Heart left ventricle (tissue), 16 donors: ENCODE results near the gene CELSR3. TPM values are rescaled to one million over a fixed set of nuclear protein-coding genes. Genes with fewer than 3 reads are reported as not detected.

Experiments
- ATAC-seq, 4 donors: fragments of 200-7000 bp; cut with Tn5 transposase; one replicate each; pipeline ENCODE4 v1.9.1; 2020 to 2022; ENCODE audit warnings: moderate library complexity in 4 of 4, mild to moderate bottlenecking in 3 of 4, moderate number of reproducible peaks in 1 of 4
- DNase-seq, 5 donors: peaks; one replicate each; pipeline ENCODE4 v3.0.0-alpha.2; 2020
- H3K27ac ChIP-seq, 12 donors: fragments of 200-600 bp; sonication (generic) in 4 of 12; one replicate each; pipeline versions ENCODE4 v1.5.0 to v1.8.0; 2016 to 2022; ENCODE audit warnings: mild to moderate bottlenecking in 2 of 12
- H3K27me3 ChIP-seq, 9 donors: fragments of 200-600 bp; sonication (generic) in 2 of 9; one replicate each; pipeline versions ENCODE4 v1.5.1 to v1.8.0; 2016 to 2022; ENCODE audit warnings: mild to moderate bottlenecking in 3 of 9
- H3K36me3 ChIP-seq, 9 donors: fragments of 200-600 bp; sonication (generic) in 2 of 9; one replicate each; pipeline versions ENCODE4 v1.5.0 to v1.8.0; 2018 to 2022; ENCODE audit warnings: mild to moderate bottlenecking in 2 of 9
- H3K4me1 ChIP-seq, 12 donors: fragments of 200-600 bp; sonication (generic) in 4 of 12; one replicate each; pipeline versions ENCODE4 v1.5.0 to v1.8.0; 2016 to 2022; ENCODE audit warnings: mild to moderate bottlenecking in 3 of 12
- H3K4me3 ChIP-seq, 12 donors: fragments of 200-600 bp; sonication (generic) in 4 of 12; one replicate each; pipeline versions ENCODE4 v1.5.0 to v1.8.0; 2017 to 2022; ENCODE audit warnings: mild to moderate bottlenecking in 9 of 12, moderate library complexity in 4 of 12
- H3K9me3 ChIP-seq, 12 donors: fragments of 200-600 bp; sonication (generic) in 4 of 12; one replicate each; pipeline versions ENCODE4 v1.5.0 to v1.8.0; 2016 to 2022; ENCODE audit warnings: mild to moderate bottlenecking in 1 of 12
- POLR2A ChIP-seq, 2 donors: fragments of 450-650 bp; IDR thresholded peaks; one replicate each; pipeline ENCODE4 v1.6.1; 2017; ENCODE audit warnings: antibody characterized with exemption in 2 of 2, mild to moderate bottlenecking in 2 of 2, moderate library complexity in 2 of 2
- WGBS, 4 donors: extraction: QIAGEN DNeasy Blood & Tissue Kit in 2 of 4; methylation state at CpG; one replicate each; pipeline versions ENCODE4 v1.1.5 to v1.1.7; 2013 to 2018; 5-methylcytosine and 5-hydroxymethylcytosine counted together
- intact Hi-C, 10 donors: fragments of 100-400 bp; cut with DNase I; formaldehyde crosslinking; loops; one replicate each; pipeline versions ENCODE4 v1.11.1 to v1.14.2; 2022
- polyA plus RNA-seq, 2 donors: library from polyadenylated mRNA; stranded (reverse); fragments of 200-250 nt; gene quantifications; one replicate each; pipeline ENCODE4 v1.2.3, GENCODE V29; 2013
- total RNA-seq, 9 donors: library from RNA; depleted of rRNA in 2 of 9; stranded (reverse); fragments of >200 nt in 2 of 9; fragmentation: NEBNext Ultra II Directional in 3 of 9; extraction: Animal tissue kit (Norgen Biotek cat#: 25700) in 3 of 9; gene quantifications; one replicate each; pipeline versions ENCODE4 v1.1.0 to v1.2.4, GENCODE V29; 2016 to 2023
- TF ChIP-seq, protein P1 (sequence below), 12 donors: fragments of 200-600 bp; sonication (generic) in 4 of 12; IDR thresholded peaks; one replicate each; pipeline versions ENCODE4 v1.5.0 to v1.8.0; 2018 to 2022; ENCODE audit warnings: antibody characterized with exemption in 12 of 12, mild to moderate bottlenecking in 5 of 12
- donor health status: ischemic (EF 13 %, LVEDD 7.1; RV severe dilation, severe dysfunction).
- donor health status: healthy with polysubstance abuse.
- donor health status: DM: no; HTN: yes; CAD: no.
- donor health status: DM: no; HTN: no; CAD: no.
- donor health status: ischemic (EF 25% LVEDD 6.9; RV normal size, moderate dysfunction).
- donor health status: ischemic (EF 25% LVEDD 5.7; RV mildly dilated, moderate dysfunction).
- donor health status: healthy.
- donor health status: DM: yes; HTN: yes; CAD: no.
- donor health status: ischemic (EF 35%, LVEDD 5.7; RV mildly dilated, moderate dysfunction).
- donor health status: nonischemic (EF 11% LVEDD 7.7; RV severe dilation, severe dysfunction).
- donor health status: DM: yes; HTN: yes; CAD: no.
- donor health status: PGD.
- donor health status: ischemic (EF 29% LVEDD 5.4; RV normal size, mild dysfunction).
- donor health status: nonischemic (EF 23%, LVEDD 6.1; RV moderate dilation, normal function).

Gene CELSR3
- total and polyA plus RNA-seq, 11 donors, result 0.10 to 0.36 (median 0.19) TPM

DNA sequence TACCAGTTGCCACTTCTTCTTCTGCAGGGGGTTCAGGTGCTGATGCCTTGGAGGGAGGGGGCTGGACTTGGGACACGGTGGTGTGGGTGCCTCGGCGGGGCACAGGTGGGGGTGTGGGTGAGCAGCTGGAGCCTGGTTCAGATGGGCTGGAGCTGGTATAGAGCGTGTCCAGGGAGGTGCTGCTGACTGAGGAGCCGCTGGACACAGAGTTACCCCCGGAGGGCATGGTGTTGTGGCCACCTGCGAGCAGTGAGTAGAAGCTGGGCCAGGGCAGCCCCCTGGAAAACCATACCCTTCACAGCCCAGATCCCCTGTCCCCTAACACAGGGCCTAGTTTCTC is 18.8 kb upstream of the CELSR3 start:
- peaks cover 0 to 63% (median 58%) of the 10 kb centered on the region in 9 donors for H3K36me3 ChIP-seq
- H3K4me1 ChIP-seq, result peaks cover 5 to 34% (median 24%) of the 10 kb centered on the region in 12 donors
- H3K27ac ChIP-seq, result no peak overlapping the region
- H3K4me3 ChIP-seq, result no peak overlapping the region
- no peak for DNase-seq
- H3K27me3 ChIP-seq, result no peaks in the 10 kb centered on the region
- 92 to 96% (median 95%) methylated on average over 5 to 7 of the region's 7 CpGs for WGBS, 4 donors
- TF ChIP-seq POLR2A (IDR thresholded peaks at IDR 0.05), result no peak
- TF ChIP-seq, protein P1, sequence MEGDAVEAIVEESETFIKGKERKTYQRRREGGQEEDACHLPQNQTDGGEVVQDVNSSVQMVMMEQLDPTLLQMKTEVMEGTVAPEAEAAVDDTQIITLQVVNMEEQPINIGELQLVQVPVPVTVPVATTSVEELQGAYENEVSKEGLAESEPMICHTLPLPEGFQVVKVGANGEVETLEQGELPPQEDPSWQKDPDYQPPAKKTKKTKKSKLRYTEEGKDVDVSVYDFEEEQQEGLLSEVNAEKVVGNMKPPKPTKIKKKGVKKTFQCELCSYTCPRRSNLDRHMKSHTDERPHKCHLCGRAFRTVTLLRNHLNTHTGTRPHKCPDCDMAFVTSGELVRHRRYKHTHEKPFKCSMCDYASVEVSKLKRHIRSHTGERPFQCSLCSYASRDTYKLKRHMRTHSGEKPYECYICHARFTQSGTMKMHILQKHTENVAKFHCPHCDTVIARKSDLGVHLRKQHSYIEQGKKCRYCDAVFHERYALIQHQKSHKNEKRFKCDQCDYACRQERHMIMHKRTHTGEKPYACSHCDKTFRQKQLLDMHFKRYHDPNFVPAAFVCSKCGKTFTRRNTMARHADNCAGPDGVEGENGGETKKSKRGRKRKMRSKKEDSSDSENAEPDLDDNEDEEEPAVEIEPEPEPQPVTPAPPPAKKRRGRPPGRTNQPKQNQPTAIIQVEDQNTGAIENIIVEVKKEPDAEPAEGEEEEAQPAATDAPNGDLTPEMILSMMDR (IDR thresholded peaks at IDR 0.05), result no peak
- H3K9me3 ChIP-seq, result no peaks in the 10 kb centered on the region
- ATAC-seq, result no peak
- intact Hi-C loops, result loop anchor here in 2 of 10 donors (5.0 to 10.0 kb wide), 2 partner anchors 124 to 207 kb away; partner anchors contain the start of gene PFKFB4 (in 1 of the 2)

DNA sequence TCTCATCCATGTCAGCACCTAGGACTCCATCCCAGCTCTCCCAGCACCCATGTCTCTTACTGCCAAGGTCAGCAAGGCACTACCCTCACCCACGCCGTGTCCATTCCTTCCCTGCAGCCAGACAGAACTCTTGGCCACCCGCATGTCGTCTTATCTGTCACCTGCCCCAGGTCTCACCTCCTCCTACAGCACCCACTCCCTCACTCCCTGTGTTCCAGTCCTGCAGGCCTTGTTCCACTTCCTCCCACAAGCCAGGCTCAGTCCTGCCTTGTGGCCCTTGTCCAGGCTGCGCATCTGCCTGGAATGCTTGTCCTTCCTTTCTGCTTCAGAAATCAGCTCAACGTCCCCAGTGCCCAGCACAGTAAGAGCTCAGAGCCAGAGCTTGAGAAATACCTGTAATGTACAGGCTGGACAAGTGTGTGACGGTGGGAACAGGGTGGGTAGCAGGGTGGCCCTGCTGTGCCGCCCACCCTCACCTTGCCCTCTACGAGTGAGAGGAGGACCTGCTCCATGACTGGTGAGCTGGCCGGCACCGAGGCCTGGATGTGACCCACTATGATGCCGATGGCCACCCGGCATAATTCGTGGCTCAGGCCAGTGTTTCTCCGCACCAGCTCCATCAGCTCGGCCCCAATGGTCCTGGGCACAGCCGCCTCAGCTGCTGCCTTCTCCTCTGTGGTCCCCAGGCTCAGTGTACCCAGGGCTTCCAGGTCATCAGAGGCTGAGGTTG is 18.3 kb upstream of the CELSR3 start:
- TF ChIP-seq POLR2A (IDR thresholded peaks at IDR 0.05), result no peak
- TF ChIP-seq, protein P1 (IDR thresholded peaks at IDR 0.05), result no peak
- no peaks in the 10 kb centered on the region for H3K9me3 ChIP-seq
- ATAC-seq (no peak), DNase-seq (no peak)
- intact Hi-C loops, result loop anchor here in 2 of 10 donors (5.0 to 10.0 kb wide), 2 partner anchors 124 to 206 kb away; partner anchors contain the start of gene PFKFB4 (in 1 of the 2)
- WGBS, 4 donors, result 91 to 95% (median 93%) methylated on average over 14 to 17 of the region's 17 CpGs
- H3K36me3 ChIP-seq, result peaks cover 0 to 69% (median 64%) of the 10 kb centered on the region in 9 donors
- H3K4me3 ChIP-seq, result no peak overlapping the region
- no peak overlapping the region for H3K27ac ChIP-seq
- H3K4me1 ChIP-seq, result peaks cover under 1 to 29% (median 19%) of the 10 kb centered on the region in 12 donors
- H3K27me3 ChIP-seq, result no peaks in the 10 kb centered on the region

DNA sequence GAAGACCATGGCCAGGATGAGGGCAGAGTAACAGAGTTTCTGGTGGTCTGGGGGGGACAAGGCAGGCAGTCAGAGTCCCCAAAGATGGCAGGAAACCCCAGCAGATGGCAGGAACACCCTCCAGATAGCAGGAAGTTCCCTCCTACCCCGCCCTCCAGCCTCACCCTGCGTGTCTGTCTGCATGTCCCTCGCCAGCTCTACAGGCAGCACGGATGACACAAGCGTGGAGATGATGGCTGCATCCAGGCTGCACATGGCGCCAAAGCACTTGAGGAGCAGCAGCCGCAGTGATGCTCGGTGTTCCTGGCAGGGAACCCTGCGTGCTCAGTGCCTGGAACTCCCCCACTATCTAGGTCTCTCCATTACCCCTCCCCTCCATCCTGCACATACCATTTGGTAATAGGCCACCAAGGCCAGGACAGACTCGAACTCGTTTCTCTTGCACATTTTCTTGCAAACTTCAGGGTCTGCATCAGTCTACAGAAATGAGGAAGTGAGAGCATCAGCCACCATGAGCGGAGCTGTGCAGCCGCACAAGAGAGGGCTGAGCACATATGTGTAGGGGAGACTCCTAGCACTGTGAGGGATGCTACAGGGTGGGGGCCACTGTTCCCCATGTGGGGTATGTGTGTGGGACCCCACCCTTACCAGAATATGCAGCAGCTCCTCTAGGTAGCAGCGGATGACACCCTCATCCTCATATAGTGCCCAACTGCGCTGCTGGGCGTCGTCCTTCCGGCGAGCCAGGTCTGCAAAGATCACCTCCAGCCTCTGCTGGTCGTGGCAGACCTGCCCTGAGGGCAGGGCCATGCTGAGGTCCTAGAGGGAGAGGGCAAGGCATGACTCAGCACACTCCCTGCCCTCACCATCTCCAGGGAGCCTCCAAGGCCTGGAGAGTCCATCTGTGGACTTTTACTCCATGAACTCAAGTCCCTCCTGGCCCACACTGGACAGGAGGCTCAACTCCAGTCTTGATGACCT is 17.0 kb upstream of the CELSR3 start:
- H3K9me3 ChIP-seq, result no peaks in the 10 kb centered on the region
- WGBS, 4 donors, result 85 to 93% (median 91%) methylated on average over 14 to 20 of the region's 20 CpGs
- DNase-seq (no peak), ATAC-seq (no peak)
- no peak overlapping the region for H3K4me3 ChIP-seq
- peaks cover 0 to 78% (median 72%) of the 10 kb centered on the region in 9 donors for H3K36me3 ChIP-seq
- H3K4me1 ChIP-seq, result peaks cover 0 to 20% (median 17%) of the 10 kb centered on the region in 12 donors
- intact Hi-C loops, result loop anchor here in 2 of 10 donors (5.0 to 10.0 kb wide), 2 partner anchors 122 to 205 kb away; partner anchors contain the start of gene PFKFB4 (in 1 of the 2)
- TF ChIP-seq POLR2A (IDR thresholded peaks at IDR 0.05), result no peak
- TF ChIP-seq, protein P1 (IDR thresholded peaks at IDR 0.05), result no peak
- H3K27me3 ChIP-seq, result no peaks in the 10 kb centered on the region
- H3K27ac ChIP-seq, result no peak overlapping the region
